ENCODE results near the gene PXDN.

GRCh38 chr2:1790473-1790872 lies 46.2 kb upstream of the PXDN start:
- TF ChIP-seq CTCF (IDR thresholded peaks at IDR 0.05; ENCODE audit: low read depth, low read length, poor library complexity, severe bottlenecking) (no peak), EZH2phosphoT487 (IDR thresholded peaks at IDR 0.05; ENCODE audit: borderline replicate concordance, low read length) (no peak)

All from DOHH2 (cell line).